Measurements from ENCODE around the gene TPBGL.

DNA sequence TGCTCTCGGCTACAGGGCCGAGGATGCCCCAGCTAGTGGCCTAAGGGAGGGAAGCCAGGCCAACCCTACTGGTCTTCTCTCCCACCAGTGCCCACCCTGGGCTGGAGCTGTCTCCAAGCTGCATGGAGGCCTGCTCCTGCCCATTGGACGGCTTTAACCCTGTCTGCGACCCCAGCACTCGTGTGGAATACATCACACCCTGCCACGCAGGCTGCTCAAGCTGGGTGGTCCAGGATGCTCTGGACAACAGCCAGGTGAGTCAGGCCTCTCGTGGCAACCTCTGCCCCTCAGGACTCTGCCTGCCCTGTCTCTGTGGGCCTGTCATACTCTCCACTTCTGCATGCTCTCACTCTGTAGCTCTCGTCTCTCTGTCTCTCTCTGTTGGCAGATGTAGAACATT lies 44.1 kb upstream of the TPBGL start:
- no peak for TF ChIP-seq POLR2A (IDR thresholded peaks at IDR 0.05)
- TF ChIP-seq, protein P1, sequence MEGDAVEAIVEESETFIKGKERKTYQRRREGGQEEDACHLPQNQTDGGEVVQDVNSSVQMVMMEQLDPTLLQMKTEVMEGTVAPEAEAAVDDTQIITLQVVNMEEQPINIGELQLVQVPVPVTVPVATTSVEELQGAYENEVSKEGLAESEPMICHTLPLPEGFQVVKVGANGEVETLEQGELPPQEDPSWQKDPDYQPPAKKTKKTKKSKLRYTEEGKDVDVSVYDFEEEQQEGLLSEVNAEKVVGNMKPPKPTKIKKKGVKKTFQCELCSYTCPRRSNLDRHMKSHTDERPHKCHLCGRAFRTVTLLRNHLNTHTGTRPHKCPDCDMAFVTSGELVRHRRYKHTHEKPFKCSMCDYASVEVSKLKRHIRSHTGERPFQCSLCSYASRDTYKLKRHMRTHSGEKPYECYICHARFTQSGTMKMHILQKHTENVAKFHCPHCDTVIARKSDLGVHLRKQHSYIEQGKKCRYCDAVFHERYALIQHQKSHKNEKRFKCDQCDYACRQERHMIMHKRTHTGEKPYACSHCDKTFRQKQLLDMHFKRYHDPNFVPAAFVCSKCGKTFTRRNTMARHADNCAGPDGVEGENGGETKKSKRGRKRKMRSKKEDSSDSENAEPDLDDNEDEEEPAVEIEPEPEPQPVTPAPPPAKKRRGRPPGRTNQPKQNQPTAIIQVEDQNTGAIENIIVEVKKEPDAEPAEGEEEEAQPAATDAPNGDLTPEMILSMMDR (IDR thresholded peaks at IDR 0.05), result no peak
